Fibroblast of pulmonary artery (primary cell): ENCODE results near the gene IL3RA.

Experiments
- DNase-seq: peaks from one replicate; pipeline ENCODE4 v3.0.0-alpha.2; 2010; ENCODE audit warnings: low read depth
- H3K4me3 ChIP-seq: replicated peaks from 2 replicates; pipeline ENCODE4 v1.5.1; 2011; ENCODE audit warnings: low read depth, mild to moderate bottlenecking, control low read depth, low read length, moderate library complexity
- CTCF ChIP-seq: IDR thresholded peaks from 2 replicates; pipeline ENCODE4 v1.5.1; 2011; ENCODE audit warnings: mild to moderate bottlenecking, control low read depth, low read length, inconsistent platforms; ENCODE audit errors: missing control alignments

Gene IL3RA

DNA sequence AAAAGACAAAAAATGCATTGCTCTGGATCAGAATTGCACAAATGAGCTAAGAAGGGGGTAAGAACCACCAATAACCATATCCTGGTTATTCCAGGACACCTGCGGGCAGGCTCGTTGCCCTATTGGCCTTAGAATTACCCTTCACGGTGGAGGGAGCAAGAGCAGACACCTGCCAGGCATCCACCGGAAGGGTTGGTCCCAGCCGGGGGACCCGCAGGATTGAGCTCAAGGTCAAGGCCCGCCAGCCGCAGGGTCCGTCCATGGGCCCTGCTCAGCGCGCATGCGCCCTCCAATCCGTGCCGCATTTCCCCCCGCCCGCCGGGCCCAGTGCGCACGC, 54.8 kb downstream of the IL3RA start:
- TF ChIP-seq CTCF = no peak
- peak overlapping the region; percentile 100 for H3K4me3 ChIP-seq
- DNase-seq = no peak

GRCh38 chrX:1391707-1392375, 55.3 kb downstream of the IL3RA start, which contains the start of gene SLC25A6:
Gene SLC25A6 (minus strand): TSS chrX:1392113. CDS start chrX:1392009, 104 bp downstream.
- DNase-seq = peak; percentile 98

GRCh38 chrX:1392376-1393068, 55.9 kb downstream of the IL3RA start:
- peak; percentile 67 for DNase-seq
- TF ChIP-seq CTCF = no peak
- H3K4me3 ChIP-seq = peak overlapping the region; percentile 78

More at GRCh38 chrX:1391707-1392375, 55.3 kb downstream of the IL3RA start, which contains the start of gene SLC25A6:
- no peak for TF ChIP-seq CTCF
- peak within 1 kb of the TSS; percentile 100 for H3K4me3 ChIP-seq

GRCh38 chrX:1393871-1394615, 57.5 kb downstream of the IL3RA start:
- TF ChIP-seq CTCF = no peak
- H3K4me3 ChIP-seq = peak overlapping the region; percentile 78
- DNase-seq = no peak

DNA sequence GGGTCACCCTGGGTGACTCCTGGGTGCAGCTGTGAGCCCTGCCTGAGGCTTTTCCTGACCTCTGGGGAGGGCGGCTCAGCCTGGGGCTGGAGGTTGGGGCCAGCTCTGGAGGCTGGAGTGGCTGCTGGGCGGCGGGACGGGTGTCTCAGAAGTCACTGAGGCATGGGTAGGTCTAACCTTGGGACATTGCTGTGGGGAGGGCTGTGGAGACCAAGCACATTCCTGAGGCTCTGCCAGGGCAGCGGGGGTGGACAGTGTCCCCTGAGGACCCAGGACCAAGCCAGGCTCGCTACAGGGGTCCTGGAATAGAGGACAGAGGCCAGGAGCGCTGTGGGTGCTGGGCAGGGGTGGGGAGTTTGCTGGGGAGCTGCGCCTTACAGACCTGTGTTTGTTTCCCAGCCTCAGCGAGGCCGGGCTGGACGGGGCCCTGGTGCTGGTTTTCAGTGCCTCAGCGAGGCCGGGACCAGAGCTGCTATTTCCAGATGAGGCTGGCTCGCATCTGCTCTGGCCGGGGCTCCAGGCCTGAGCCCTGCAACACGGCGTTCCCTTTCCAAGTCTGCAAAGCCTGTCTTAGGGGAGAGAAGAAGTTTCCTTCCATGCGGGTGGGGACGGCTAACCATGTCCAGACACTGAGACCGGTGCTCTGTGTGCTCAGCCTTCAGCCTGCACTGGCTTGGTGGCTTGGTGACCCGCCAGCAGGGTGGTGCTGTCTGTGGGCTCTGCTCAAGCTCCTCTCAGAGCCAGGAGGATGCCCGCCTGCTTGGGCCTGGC, 58.3 kb downstream of the IL3RA start:
- no peak for TF ChIP-seq CTCF
- no peak overlapping the region for H3K4me3 ChIP-seq
- DNase-seq = no peak

DNA sequence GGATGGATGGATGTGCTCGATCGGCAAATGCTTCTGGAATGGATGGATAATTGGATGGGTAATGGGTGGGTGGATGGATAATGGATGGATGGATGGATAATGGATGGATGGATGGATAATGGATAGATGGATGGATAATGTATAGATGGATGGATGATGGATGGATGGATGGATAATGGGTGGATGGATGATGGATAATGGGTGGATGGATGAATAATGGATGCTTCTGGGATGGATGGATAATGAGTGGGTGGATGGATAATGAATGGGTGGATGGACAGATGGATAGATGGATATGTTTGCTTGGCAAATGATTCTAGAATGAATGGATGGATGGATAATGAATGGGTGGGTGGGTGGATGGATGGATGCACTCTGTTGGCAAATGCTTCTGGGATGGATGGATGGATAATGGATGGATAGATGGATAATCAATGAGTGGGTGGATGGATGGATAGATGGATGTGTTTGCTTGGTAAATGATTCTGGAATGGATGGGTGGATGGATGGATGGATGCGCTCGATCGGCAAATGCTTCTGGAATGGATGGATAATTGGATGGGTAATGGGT, 59.1 kb downstream of the IL3RA start:
- no peak overlapping the region for H3K4me3 ChIP-seq
- DNase-seq = no peak
- no peak for TF ChIP-seq CTCF
